Neural cell (in vitro differentiated cells): ENCODE data around the gene MORC3. TPM values are rescaled to one million over a fixed set of nuclear protein-coding genes. Genes with fewer than 3 reads are reported as not detected.

Experiments used
- H2AFZ ChIP-seq: fragments of 200-600, 300-800 bp; sonication (generic), shearing (Covaris generic); 2 replicates; pipeline ENCODE4 v1.6.0; 2014; ENCODE audit warnings: low read depth, mild to moderate bottlenecking, antibody characterized with exemption, low read length, moderate library complexity
- H3F3A ChIP-seq: fragments of 200-600 bp; shearing (Covaris generic); 2 replicates; pipeline ENCODE4 v1.6.1; 2016; ENCODE audit warnings: mild to moderate bottlenecking, moderate library complexity, mixed read lengths, antibody characterized with exemption, low read length; ENCODE audit not compliant: insufficient read depth, poor library complexity, severe bottlenecking
- H3K27ac ChIP-seq: fragments of 200-600, 300-800 bp; sonication (generic), shearing (Covaris generic); 2 replicates; pipeline ENCODE4 v1.5.1; 2014; ENCODE audit warnings: mild to moderate bottlenecking, low read length, moderate library complexity
- H3K27me3 ChIP-seq: fragments of 300-800, 200-600 bp; sonication (generic), shearing (Covaris generic); 2 replicates; pipeline ENCODE4 v1.6.0; 2014; ENCODE audit warnings: mild to moderate bottlenecking, low read depth, low read length, moderate library complexity; ENCODE audit not compliant: insufficient read depth
- H3K36me3 ChIP-seq: fragments of 300-800, 200-600 bp; sonication (generic), shearing (Covaris generic); 2 replicates; pipeline ENCODE4 v1.5.1; 2014; ENCODE audit warnings: mild to moderate bottlenecking, antibody characterized with exemption, low read length, moderate library complexity; ENCODE audit not compliant: insufficient read depth
- H3K4me2 ChIP-seq: fragments of 300-800, 200-600 bp; sonication (generic), shearing (Covaris generic); 2 replicates; pipeline ENCODE4 v1.6.0; 2014; ENCODE audit warnings: mild to moderate bottlenecking, low read length
- H3K4me3 ChIP-seq: fragments of 300-800, 200-600 bp; sonication (generic), shearing (Covaris generic); 2 replicates; pipeline ENCODE4 v1.5.1; 2014; ENCODE audit warnings: mild to moderate bottlenecking, low read length, moderate library complexity
- H3K79me2 ChIP-seq: fragments of 200-600 bp; shearing (Covaris generic); replicated peaks from 2 replicates; pipeline ENCODE4 v1.6.0; 2014; ENCODE audit warnings: mild to moderate bottlenecking, low read length, moderate library complexity; ENCODE audit not compliant: insufficient read depth
- H3K9ac ChIP-seq: fragments of 300-800, 200-600 bp; sonication (generic), shearing (Covaris generic); 2 replicates; pipeline ENCODE4 v1.6.1; 2016; ENCODE audit warnings: mild to moderate bottlenecking, low read length, mixed read lengths
- H3K9me2 ChIP-seq: fragments of 200-600 bp; shearing (Covaris generic); 2 replicates; pipeline ENCODE4 v1.6.1; 2016; ENCODE audit warnings: mild to moderate bottlenecking, low read length, mixed read lengths; ENCODE audit not compliant: insufficient read depth
- H3K9me3 ChIP-seq: fragments of 200-600, 300-800 bp; sonication (generic), shearing (Covaris generic); 2 replicates; pipeline ENCODE4 v1.6.1; 2016; ENCODE audit warnings: mild to moderate bottlenecking, mixed run types, low read length, moderate library complexity, mixed read lengths
- H4K20me1 ChIP-seq: fragments of 200-600 bp; shearing (Covaris generic); 2 replicates; pipeline ENCODE4 v1.6.1; 2016; ENCODE audit warnings: mild to moderate bottlenecking, mixed run types; ENCODE audit not compliant: insufficient read depth
- EP300 ChIP-seq: fragments of 450-650 bp; conservative IDR thresholded peaks from 2 replicates; pipeline ENCODE4 v1.6.1; 2014; ENCODE audit warnings: antibody characterized with exemption, mild to moderate bottlenecking, moderate library complexity; ENCODE audit not compliant: poor library complexity, severe bottlenecking
- EZH2 ChIP-seq: fragments of 200-600, 300-800 bp; shearing (Covaris generic), sonication (generic); IDR thresholded peaks from 2 replicates; pipeline ENCODE4 v1.6.1; 2014; ENCODE audit warnings: antibody characterized with exemption, low read length, borderline replicate concordance, mild to moderate bottlenecking; ENCODE audit not compliant: insufficient read depth, poor library complexity, severe bottlenecking
- MXI1 ChIP-seq: fragments of 450-650 bp; conservative IDR thresholded peaks from 2 replicates; pipeline ENCODE4 v1.6.1; 2014; ENCODE audit warnings: antibody characterized with exemption, mild to moderate bottlenecking; ENCODE audit not compliant: poor library complexity, severe bottlenecking
- POLR2AphosphoS5 ChIP-seq: IDR thresholded peaks from 2 replicates; pipeline ENCODE4 v1.6.1; 2012
- RAD21 ChIP-seq: fragments of 450-650 bp; conservative IDR thresholded peaks from 2 replicates; pipeline ENCODE4 v1.6.1; 2014; ENCODE audit warnings: antibody characterized with exemption, mild to moderate bottlenecking, moderate library complexity
- SMC3 ChIP-seq: fragments of 450-650 bp; conservative IDR thresholded peaks from 2 replicates; pipeline ENCODE4 v1.6.1; 2014; ENCODE audit warnings: antibody characterized with exemption, mild to moderate bottlenecking, moderate library complexity; ENCODE audit not compliant: poor library complexity
- TAF1 ChIP-seq: IDR thresholded peaks from 2 replicates; pipeline ENCODE4 v1.6.1; 2012; ENCODE audit warnings: low read depth
- polyA plus RNA-seq: library from polyadenylated mRNA; depleted of rRNA; stranded (reverse); fragments of >200 nt; gene quantifications from 2 replicates; pipeline ENCODE4 v1.2.3, GENCODE V29; 2014
- TF ChIP-seq, protein P1 (sequence below): fragments of 450-650 bp; IDR thresholded peaks from 2 replicates; pipeline ENCODE4 v1.5.1; 2014; ENCODE audit warnings: antibody characterized with exemption, mild to moderate bottlenecking, moderate library complexity; ENCODE audit not compliant: poor library complexity, severe bottlenecking
- TF ChIP-seq, protein P2 (sequence below): IDR thresholded peaks from 2 replicates; pipeline ENCODE4 v1.6.1; 2012; ENCODE audit warnings: borderline replicate concordance

MORC3 gene
- polyA plus RNA-seq, 1 donor from 2014 or later: 65.4 TPM

DNA sequence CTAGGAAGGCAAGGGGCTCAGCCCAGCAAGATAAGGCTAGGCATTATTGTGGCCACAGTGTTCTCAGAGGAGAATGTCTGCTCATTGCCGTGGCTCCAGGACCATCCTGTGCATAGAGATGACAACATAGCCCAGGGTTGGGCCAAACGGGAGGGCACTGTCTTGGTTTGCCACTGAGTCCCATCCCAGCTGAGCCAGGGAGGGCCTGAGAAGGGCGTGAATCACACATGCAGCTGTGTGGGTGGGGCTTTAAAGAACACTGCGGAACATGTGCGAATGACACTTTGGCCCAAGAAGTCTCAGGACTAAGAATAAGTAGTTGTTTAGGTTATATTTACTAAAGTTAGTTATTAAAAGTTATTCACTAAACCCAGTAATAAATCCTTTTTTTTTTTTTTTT is 83.7 kb downstream of the MORC3 start:
- no peak overlapping the region for H3K4me3 ChIP-seq
- H2AFZ ChIP-seq: no peak overlapping the region
- H3K9me2 ChIP-seq: no peaks in the 10 kb centered on the region
- no peak overlapping the region for H3K4me2 ChIP-seq
- H3K9ac ChIP-seq: no peak overlapping the region
- no peaks in the 10 kb centered on the region for H3F3A ChIP-seq
- no peak overlapping the region for H3K27ac ChIP-seq
- no peaks in the 10 kb centered on the region for H3K9me3 ChIP-seq
- no peaks in the 10 kb centered on the region for H3K36me3 ChIP-seq
- H3K27me3 ChIP-seq: no peaks in the 10 kb centered on the region
- no peak for TF ChIP-seq SMC3
- no peak for TF ChIP-seq EZH2
- no peak for TF ChIP-seq MXI1
- no peak for TF ChIP-seq TAF1
- TF ChIP-seq POLR2AphosphoS5: no peak
- no peak for TF ChIP-seq EP300
- TF ChIP-seq RAD21: no peak
- no peaks in the 10 kb centered on the region for H3K79me2 ChIP-seq
- H4K20me1 ChIP-seq: no peaks in the 10 kb centered on the region

DNA sequence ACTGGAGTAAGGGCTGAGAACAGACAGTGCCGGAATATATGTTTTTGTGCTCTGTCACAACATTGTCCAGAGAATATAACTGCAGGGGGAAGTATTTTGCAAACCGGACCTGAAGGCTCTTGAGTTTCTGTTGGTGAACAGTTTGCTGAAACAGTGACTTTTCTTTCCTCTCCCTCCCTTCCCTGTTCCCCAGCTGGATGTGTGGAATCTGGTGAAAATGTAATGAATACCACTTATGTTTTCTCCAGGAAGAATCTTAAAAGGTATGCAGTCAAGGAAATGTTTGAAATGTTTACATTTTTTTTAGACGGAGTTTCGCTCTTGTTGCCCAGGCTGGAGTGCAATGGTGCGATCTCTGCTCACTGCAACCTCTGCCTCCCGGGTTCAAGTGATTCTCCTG is 88.6 kb downstream of the MORC3 start:
- no peaks in the 10 kb centered on the region for H3F3A ChIP-seq
- no peaks in the 10 kb centered on the region for H3K9me3 ChIP-seq
- no peak overlapping the region for H3K9ac ChIP-seq
- H3K27ac ChIP-seq: no peak overlapping the region
- no peaks in the 10 kb centered on the region for H3K27me3 ChIP-seq
- no peaks in the 10 kb centered on the region for H3K79me2 ChIP-seq
- no peaks in the 10 kb centered on the region for H4K20me1 ChIP-seq
- no peak overlapping the region for H3K4me3 ChIP-seq
- H3K36me3 ChIP-seq: no peaks in the 10 kb centered on the region
- no peak overlapping the region for H3K4me2 ChIP-seq
- H3K9me2 ChIP-seq: no peaks in the 10 kb centered on the region
- TF ChIP-seq, protein P1, sequence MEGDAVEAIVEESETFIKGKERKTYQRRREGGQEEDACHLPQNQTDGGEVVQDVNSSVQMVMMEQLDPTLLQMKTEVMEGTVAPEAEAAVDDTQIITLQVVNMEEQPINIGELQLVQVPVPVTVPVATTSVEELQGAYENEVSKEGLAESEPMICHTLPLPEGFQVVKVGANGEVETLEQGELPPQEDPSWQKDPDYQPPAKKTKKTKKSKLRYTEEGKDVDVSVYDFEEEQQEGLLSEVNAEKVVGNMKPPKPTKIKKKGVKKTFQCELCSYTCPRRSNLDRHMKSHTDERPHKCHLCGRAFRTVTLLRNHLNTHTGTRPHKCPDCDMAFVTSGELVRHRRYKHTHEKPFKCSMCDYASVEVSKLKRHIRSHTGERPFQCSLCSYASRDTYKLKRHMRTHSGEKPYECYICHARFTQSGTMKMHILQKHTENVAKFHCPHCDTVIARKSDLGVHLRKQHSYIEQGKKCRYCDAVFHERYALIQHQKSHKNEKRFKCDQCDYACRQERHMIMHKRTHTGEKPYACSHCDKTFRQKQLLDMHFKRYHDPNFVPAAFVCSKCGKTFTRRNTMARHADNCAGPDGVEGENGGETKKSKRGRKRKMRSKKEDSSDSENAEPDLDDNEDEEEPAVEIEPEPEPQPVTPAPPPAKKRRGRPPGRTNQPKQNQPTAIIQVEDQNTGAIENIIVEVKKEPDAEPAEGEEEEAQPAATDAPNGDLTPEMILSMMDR: no peak
- no peak for TF ChIP-seq TAF1
- no peak for TF ChIP-seq SMC3
- TF ChIP-seq, protein P2, sequence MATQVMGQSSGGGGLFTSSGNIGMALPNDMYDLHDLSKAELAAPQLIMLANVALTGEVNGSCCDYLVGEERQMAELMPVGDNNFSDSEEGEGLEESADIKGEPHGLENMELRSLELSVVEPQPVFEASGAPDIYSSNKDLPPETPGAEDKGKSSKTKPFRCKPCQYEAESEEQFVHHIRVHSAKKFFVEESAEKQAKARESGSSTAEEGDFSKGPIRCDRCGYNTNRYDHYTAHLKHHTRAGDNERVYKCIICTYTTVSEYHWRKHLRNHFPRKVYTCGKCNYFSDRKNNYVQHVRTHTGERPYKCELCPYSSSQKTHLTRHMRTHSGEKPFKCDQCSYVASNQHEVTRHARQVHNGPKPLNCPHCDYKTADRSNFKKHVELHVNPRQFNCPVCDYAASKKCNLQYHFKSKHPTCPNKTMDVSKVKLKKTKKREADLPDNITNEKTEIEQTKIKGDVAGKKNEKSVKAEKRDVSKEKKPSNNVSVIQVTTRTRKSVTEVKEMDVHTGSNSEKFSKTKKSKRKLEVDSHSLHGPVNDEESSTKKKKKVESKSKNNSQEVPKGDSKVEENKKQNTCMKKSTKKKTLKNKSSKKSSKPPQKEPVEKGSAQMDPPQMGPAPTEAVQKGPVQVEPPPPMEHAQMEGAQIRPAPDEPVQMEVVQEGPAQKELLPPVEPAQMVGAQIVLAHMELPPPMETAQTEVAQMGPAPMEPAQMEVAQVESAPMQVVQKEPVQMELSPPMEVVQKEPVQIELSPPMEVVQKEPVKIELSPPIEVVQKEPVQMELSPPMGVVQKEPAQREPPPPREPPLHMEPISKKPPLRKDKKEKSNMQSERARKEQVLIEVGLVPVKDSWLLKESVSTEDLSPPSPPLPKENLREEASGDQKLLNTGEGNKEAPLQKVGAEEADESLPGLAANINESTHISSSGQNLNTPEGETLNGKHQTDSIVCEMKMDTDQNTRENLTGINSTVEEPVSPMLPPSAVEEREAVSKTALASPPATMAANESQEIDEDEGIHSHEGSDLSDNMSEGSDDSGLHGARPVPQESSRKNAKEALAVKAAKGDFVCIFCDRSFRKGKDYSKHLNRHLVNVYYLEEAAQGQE: no peak
- no peak for TF ChIP-seq RAD21
- no peak for TF ChIP-seq MXI1
- TF ChIP-seq POLR2AphosphoS5: no peak
- TF ChIP-seq EZH2: no peak
- no peak for TF ChIP-seq EP300
- no peak overlapping the region for H2AFZ ChIP-seq
